Measurements from ENCODE around the gene FBXO10. TPM values are rescaled to one million over a fixed set of nuclear protein-coding genes. Genes with fewer than 3 reads are reported as not detected.

The FBXO10 gene
- total RNA-seq, 2 donors from 2014 or later = 19.5 to 26.6 TPM

DNA sequence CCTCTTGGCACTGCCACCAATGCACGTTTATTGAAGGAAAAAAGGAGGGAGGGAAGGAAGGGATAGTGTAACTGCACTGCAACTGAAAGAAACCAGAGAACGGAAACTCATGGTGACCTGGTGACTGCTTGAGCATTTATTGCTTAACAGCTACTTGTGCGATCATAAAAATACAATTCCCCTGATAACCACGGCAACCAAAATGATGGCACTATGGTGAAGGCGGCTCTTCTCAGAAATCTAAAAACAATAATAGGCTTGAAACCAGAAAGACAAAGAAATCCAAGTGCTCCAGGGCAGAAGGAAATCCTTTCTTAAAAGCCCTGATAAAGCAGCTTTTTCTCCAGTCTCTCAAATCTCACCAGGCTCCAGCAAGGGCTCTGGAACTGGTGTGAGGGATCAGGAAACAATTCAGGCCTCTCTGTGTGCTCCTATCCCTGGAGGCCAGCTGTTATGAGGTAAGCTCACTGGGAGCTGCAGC, 1.9 kb downstream of the FBXO10 start:
- Mint-ChIP-seq H3K4me3 (peak overlapping the region; percentile 82), H3K27ac (peak overlapping the region; percentile 74)
- peak overlapping the region; percentile 87 for H3K4me3 ChIP-seq (ENCODE audit: low read length)

DNA sequence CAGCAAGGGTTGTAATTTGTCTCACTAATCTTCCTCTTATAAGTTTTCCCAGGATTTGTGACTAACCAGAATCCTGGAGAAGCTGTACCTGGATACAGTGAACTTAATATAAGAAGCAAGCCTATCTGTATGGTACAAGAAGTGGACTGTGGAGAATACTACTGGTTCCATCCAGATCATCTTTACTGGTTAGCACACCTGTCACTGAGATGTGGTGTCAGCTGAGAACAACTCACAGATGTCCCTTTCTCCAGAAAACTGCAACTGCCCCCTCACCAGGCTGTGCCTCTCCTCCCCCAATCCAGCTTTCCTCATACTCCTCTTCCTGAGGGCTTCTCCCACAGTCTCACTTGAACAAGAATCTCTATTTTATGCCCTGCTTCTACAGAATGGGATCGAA, 4.9 kb downstream of the FBXO10 start:
- Mint-ChIP-seq H3K4me3 (no peak overlapping the region), H3K4me1 (peaks cover 30% of the 10 kb centered on the region), H3K36me3 (ENCODE audit: low read depth) (peaks cover 26% of the 10 kb centered on the region), H3K27ac (no peak overlapping the region), H3K27me3 (ENCODE audit: insufficient read depth) (no peaks in the 10 kb centered on the region), H3K9me3 (no peaks in the 10 kb centered on the region)
- DNase-seq = no peak
- Histone ChIP-seq H3K9ac (ENCODE audit: extremely low read depth, low read length, poor library complexity, severe bottlenecking) (no peak overlapping the region), H3K4me1 (ENCODE audit: control insufficient read depth, insufficient read depth, low read length) (peaks cover 8% of the 10 kb centered on the region), H3K9me3 (ENCODE audit: control insufficient read depth, low read length) (peaks cover 6% of the 10 kb centered on the region), H3K36me3 (ENCODE audit: control insufficient read depth, insufficient read depth, low read length) (peaks cover 31% of the 10 kb centered on the region), H3K27me3 (ENCODE audit: control insufficient read depth, insufficient read depth, low read length, poor library complexity, severe bottlenecking) (no peaks in the 10 kb centered on the region), H3K4me3 (ENCODE audit: low read length) (no peak overlapping the region), H3K27ac (ENCODE audit: low read depth, low read length) (no peak overlapping the region)
- no CpG with 5 or more reads among the region's 1 CpG for WGBS, 2 experiments (ENCODE audit: insufficient coverage in 1 of 2, insufficient read length in 1 of 2)
- no peak for TF ChIP-seq CTCF (conservative IDR thresholded peaks at IDR 0.05)

More for the DNA sequence above, 1.9 kb downstream of the FBXO10 start:
- H3K4me1 Mint-ChIP-seq = peaks cover 38% of the 10 kb centered on the region
- no peak for DNase-seq
- Histone ChIP-seq H3K36me3 (ENCODE audit: control insufficient read depth, insufficient read depth, low read length) (peaks cover 15% of the 10 kb centered on the region), H3K4me1 (ENCODE audit: control insufficient read depth, insufficient read depth, low read length) (peaks cover 10% of the 10 kb centered on the region), H3K9me3 (ENCODE audit: control insufficient read depth, low read length) (no peaks in the 10 kb centered on the region), H3K27ac (ENCODE audit: low read depth, low read length) (peak overlapping the region; percentile 64), H3K27me3 (ENCODE audit: control insufficient read depth, insufficient read depth, low read length, poor library complexity, severe bottlenecking) (no peaks in the 10 kb centered on the region), H3K9ac (ENCODE audit: extremely low read depth, low read length, poor library complexity, severe bottlenecking) (no peak overlapping the region)
- no peaks in the 10 kb centered on the region for H3K9me3 Mint-ChIP-seq
- 75% methylated on average over 5 of the region's 5 CpGs; no CpG with 5 or more reads in 1 of the 2 experiments for WGBS, 2 experiments (ENCODE audit: insufficient coverage in 1 of 2, insufficient read length in 1 of 2)
- no peak for TF ChIP-seq CTCF (conservative IDR thresholded peaks at IDR 0.05)
- H3K27me3 Mint-ChIP-seq (ENCODE audit: insufficient read depth) = no peaks in the 10 kb centered on the region
- peaks cover 14% of the 10 kb centered on the region for H3K36me3 Mint-ChIP-seq (ENCODE audit: low read depth)

GRCh38 chr9:37566716-37567115, 9.5 kb downstream of the FBXO10 start:
- Mint-ChIP-seq H3K9me3 (peaks cover 33% of the 10 kb centered on the region), H3K27ac (no peak overlapping the region), H3K36me3 (ENCODE audit: low read depth) (peaks cover 66% of the 10 kb centered on the region), H3K27me3 (ENCODE audit: insufficient read depth) (no peaks in the 10 kb centered on the region), H3K4me1 (no peaks in the 10 kb centered on the region), H3K4me3 (no peak overlapping the region)
- no peak overlapping the region for H3K9ac ChIP-seq (ENCODE audit: extremely low read depth, low read length, poor library complexity, severe bottlenecking)
- no peak overlapping the region for H3K4me3 ChIP-seq (ENCODE audit: low read length)
- DNase-seq = no peak
- H3K36me3 ChIP-seq (ENCODE audit: control insufficient read depth, insufficient read depth, low read length) = peaks cover 49% of the 10 kb centered on the region
- H3K4me1 ChIP-seq (ENCODE audit: control insufficient read depth, insufficient read depth, low read length) = no peaks in the 10 kb centered on the region
- WGBS, 2 experiments (ENCODE audit: insufficient coverage in 1 of 2, insufficient read length in 1 of 2) = 83 to 98% methylated on average over 2 to 3 of the region's 3 CpGs
- H3K27ac ChIP-seq (ENCODE audit: low read depth, low read length) = no peak overlapping the region
- H3K9me3 ChIP-seq (ENCODE audit: control insufficient read depth, low read length) = peaks cover 42% of the 10 kb centered on the region
- no peak for TF ChIP-seq CTCF (conservative IDR thresholded peaks at IDR 0.05)
- no peaks in the 10 kb centered on the region for H3K27me3 ChIP-seq (ENCODE audit: control insufficient read depth, insufficient read depth, low read length, poor library complexity, severe bottlenecking)

Measured in endodermal cell (in vitro differentiated cells).